HCT116 (cell line): Measurements from ENCODE around the gene ANKDD1A. TPM values are rescaled to one million over a fixed set of nuclear protein-coding genes. Genes with fewer than 3 reads are reported as not detected.

Experiments
- ATAC-seq: fragments of 200-7000 bp; cut with Tn5 transposase; 2 replicates; pipeline ENCODE4 v1.9.1; 2020; ENCODE audit warnings: mild to moderate bottlenecking, moderate library complexity
- BruUV-seq: library from RNA; stranded (reverse); fragments of 400-500 nt; replicated peaks from 2 replicates; lab custom pipeline; 2021; lab: Mats Ljungman, UMichigan
- CTCF ChIA-PET: fragments of 300-600 bp; sonication (Branson Sonifier 250); formaldehyde crosslinking; loops from one replicate; lab custom pipeline; 2021; ENCODE audit warnings: antibody characterized with exemption; lab: Charles Lee
- POLR2A ChIA-PET: fragments of 300-600, 350-600 bp; sonication (Branson Sonifier 250); formaldehyde crosslinking; loops from one replicate; lab custom pipeline; 2021; ENCODE audit warnings: antibody characterized with exemption; lab: Charles Lee
- RAD21 ChIA-PET, 2 experiments: fragments of 300-600 bp; sonication (Branson Sonifier 250); formaldehyde crosslinking; loops; one replicate each; lab custom pipeline; 2023; ENCODE audit warnings: low total read pairs in 2 of 2; ENCODE audit not compliant: uncharacterized antibody in 2 of 2, unreplicated experiment in 2 of 2, low non-redundant PET in 1 of 2; lab: Charles Lee
- DNase-seq: peaks from one replicate; pipeline ENCODE4 v3.0.0-alpha.2; 2010; ENCODE audit warnings: low read depth, low spot score
- H2AFZ ChIP-seq: fragments of 200-600 bp; shearing (Covaris generic), sonication (generic); 2 replicates; pipeline ENCODE4 v1.6.1; 2017; ENCODE audit warnings: low read depth, mixed run types, mixed read lengths, antibody characterized with exemption, low read length; ENCODE audit not compliant: poor library complexity, severe bottlenecking
- H3K27ac ChIP-seq: 2 replicates; pipeline ENCODE4 v1.5.1; 2012; ENCODE audit warnings: low read depth, low read length
- H3K27me3 ChIP-seq: fragments of 200-600 bp; sonication (generic); 2 replicates; pipeline ENCODE4 v1.6.1; 2016; ENCODE audit warnings: mixed run types, low read length, mixed read lengths; ENCODE audit not compliant: insufficient read depth
- H3K36me3 ChIP-seq, 2 experiments: fragments of 200-500 bp in 1 of 2; fragments of 200-600 bp in 1 of 2; sonication (Bioruptor generic) in 1 of 2; sonication (generic) in 1 of 2; 2 replicates each; pipeline versions ENCODE4 v1.5.1 to v1.6.1; 2014 to 2016; ENCODE audit warnings: low read length in 2 of 2, inconsistent platforms in 1 of 2, mixed read lengths in 1 of 2, mixed run types in 1 of 2; ENCODE audit not compliant: insufficient read depth in 2 of 2, control insufficient read depth in 1 of 2
- H3K4me1 ChIP-seq, 2 experiments: fragments of 200-600 bp in 1 of 2; sonication (generic) in 1 of 2; 2 replicates each; pipeline versions ENCODE4 v1.5.1 to v1.6.1; 2012 to 2017; ENCODE audit warnings: low read length in 2 of 2, inconsistent platforms in 1 of 2, mild to moderate bottlenecking in 1 of 2, mixed read lengths in 1 of 2, mixed run types in 1 of 2, moderate library complexity in 1 of 2; ENCODE audit not compliant: insufficient read depth in 2 of 2, control insufficient read depth in 1 of 2
- H3K4me2 ChIP-seq: fragments of 200-600 bp; sonication (generic); 2 replicates; pipeline ENCODE4 v1.6.1; 2017; ENCODE audit warnings: mixed run types, low read length, mixed read lengths
- H3K4me3 ChIP-seq, 2 experiments: fragments of 200-600 bp in 1 of 2; sonication (generic) in 1 of 2; replicated peaks in 1 of 2; 2 replicates each; pipeline ENCODE4 v1.5.1; 2011 to 2016; ENCODE audit warnings: low read length in 2 of 2, control low read depth in 1 of 2, low read depth in 1 of 2, mild to moderate bottlenecking in 1 of 2, mixed read lengths in 1 of 2, mixed run types in 1 of 2
- H3K79me2 ChIP-seq: fragments of 200-600 bp; sonication (generic); 2 replicates; pipeline ENCODE4 v1.6.1; 2017; ENCODE audit warnings: mild to moderate bottlenecking, mixed run types, low read length, moderate library complexity, mixed read lengths; ENCODE audit not compliant: insufficient read depth
- H3K9ac ChIP-seq: fragments of 200-600 bp; sonication (generic); 2 replicates; pipeline ENCODE4 v1.6.1; 2016; ENCODE audit warnings: low read length, mixed read lengths
- H3K9me2 ChIP-seq: fragments of 200-600 bp; sonication (generic), shearing (Covaris generic); 2 replicates; pipeline ENCODE4 v1.6.1; 2017; ENCODE audit warnings: mixed run types, mild to moderate bottlenecking, moderate library complexity; ENCODE audit not compliant: insufficient read depth
- H3K9me3 ChIP-seq, 2 experiments: fragments of 200-500 bp in 1 of 2; fragments of 200-600 bp in 1 of 2; sonication (Bioruptor generic) in 1 of 2; sonication (generic) in 1 of 2; 2 replicates each; pipeline ENCODE4 v1.6.1; 2014 to 2017; ENCODE audit warnings: low read length in 2 of 2, mixed read lengths in 2 of 2, inconsistent platforms in 1 of 2, low read depth in 1 of 2, mild to moderate bottlenecking in 1 of 2, mixed run types in 1 of 2, moderate library complexity in 1 of 2; ENCODE audit not compliant: control insufficient read depth in 1 of 2, insufficient read depth in 1 of 2
- H4K20me1 ChIP-seq: fragments of 200-600 bp; sonication (generic), shearing (Covaris generic); 2 replicates; pipeline ENCODE4 v1.6.1; 2017; ENCODE audit warnings: mixed run types, mild to moderate bottlenecking, moderate library complexity; ENCODE audit not compliant: insufficient read depth
- CBX3 ChIP-seq: IDR thresholded peaks from 2 replicates; pipeline ENCODE4 v1.6.1; 2012; ENCODE audit warnings: low read depth
- CEBPB ChIP-seq: IDR thresholded peaks from 2 replicates; pipeline ENCODE4 v1.6.1; 2012; ENCODE audit warnings: low read depth
- CTCF ChIP-seq, 3 experiments: fragments of 200-600 bp in 1 of 3; sonication (generic) in 1 of 3; IDR thresholded peaks in 2 of 3; conservative IDR thresholded peaks in 1 of 3; 2 replicates each; pipeline ENCODE4 v1.5.1; 2012 to 2017; ENCODE audit warnings: low read depth in 2 of 3, low read length in 2 of 3, antibody characterized with exemption in 1 of 3, borderline replicate concordance in 1 of 3, control low read depth in 1 of 3, mild to moderate bottlenecking in 1 of 3, mixed read lengths in 1 of 3, mixed run types in 1 of 3, moderate library complexity in 1 of 3; ENCODE audit not compliant: insufficient read depth in 1 of 3
- EGR1 ChIP-seq: IDR thresholded peaks from 2 replicates; pipeline ENCODE4 v1.6.1; 2012; ENCODE audit warnings: low read depth
- EZH2phosphoT487 ChIP-seq: fragments of 200-600 bp; IDR thresholded peaks from 2 replicates; pipeline ENCODE4 v1.6.1; 2018; ENCODE audit warnings: antibody characterized with exemption, borderline replicate concordance
- MAX ChIP-seq: IDR thresholded peaks from 2 replicates; pipeline ENCODE4 v1.6.1; 2012
- POLR2A ChIP-seq: IDR thresholded peaks from 2 replicates; pipeline ENCODE4 v1.7.0; 2011; ENCODE audit warnings: borderline replicate concordance; ENCODE audit not compliant: insufficient read depth, insufficient read length; ENCODE audit errors: extremely low read depth
- RAD21 ChIP-seq: IDR thresholded peaks from 2 replicates; pipeline ENCODE4 v1.6.1; 2012; ENCODE audit warnings: low read depth, mild to moderate bottlenecking
- ZFX ChIP-seq: fragments of 450-650 bp; IDR thresholded peaks from 2 replicates; pipeline ENCODE4 v1.6.1; 2017
- intact Hi-C: fragments of 100-400 bp; cut with micrococcal nuclease; formaldehyde crosslinking; loops from 2 replicates; pipeline ENCODE4 v1.10.0; 2022
- total RNA-seq: library from RNA; stranded (reverse); gene quantifications from one replicate; pipeline ENCODE4 v1.2.1, GENCODE V29; 2021; ENCODE audit not compliant: unreplicated experiment
- TF ChIP-seq, protein P1 (sequence below): IDR thresholded peaks from 2 replicates; pipeline ENCODE4 v1.6.1; 2012; ENCODE audit warnings: low read depth
- TF ChIP-seq, protein P2 (sequence below): IDR thresholded peaks from 2 replicates; pipeline ENCODE4 v1.6.1; 2011; ENCODE audit warnings: mild to moderate bottlenecking, low read length, moderate library complexity; ENCODE audit not compliant: insufficient replicate concordance; ENCODE audit errors: extremely low read depth

The ANKDD1A gene
- total RNA-seq, 1 experiment from 2014 or later: 8.1 TPM

- no TSS peak for BruUV-seq
- DNase-seq (no peak), ATAC-seq (no peak)
- no peaks in the 10 kb centered on the region for H4K20me1 ChIP-seq
- ChIA-PET POLR2A (no interaction called here), RAD21 (no interaction called here), CTCF (no interaction called here)
- intact Hi-C loops: no loop called here
- H3K9me3 ChIP-seq: no peaks in the 10 kb centered on the region
- TF ChIP-seq EGR1: no peak
- no peak for TF ChIP-seq EZH2phosphoT487
- TF ChIP-seq CTCF (IDR thresholded peaks at IDR 0.05 in 2 of 3, conservative IDR thresholded peaks at IDR 0.05 in 1 of 3; ENCODE audit: borderline replicate concordance in 1 of 3, insufficient read depth in 1 of 3, low read depth in 2 of 3, low read length in 2 of 3): no peak
- TF ChIP-seq CBX3: no peak
- TF ChIP-seq ZFX: no peak
- TF ChIP-seq, protein P1, sequence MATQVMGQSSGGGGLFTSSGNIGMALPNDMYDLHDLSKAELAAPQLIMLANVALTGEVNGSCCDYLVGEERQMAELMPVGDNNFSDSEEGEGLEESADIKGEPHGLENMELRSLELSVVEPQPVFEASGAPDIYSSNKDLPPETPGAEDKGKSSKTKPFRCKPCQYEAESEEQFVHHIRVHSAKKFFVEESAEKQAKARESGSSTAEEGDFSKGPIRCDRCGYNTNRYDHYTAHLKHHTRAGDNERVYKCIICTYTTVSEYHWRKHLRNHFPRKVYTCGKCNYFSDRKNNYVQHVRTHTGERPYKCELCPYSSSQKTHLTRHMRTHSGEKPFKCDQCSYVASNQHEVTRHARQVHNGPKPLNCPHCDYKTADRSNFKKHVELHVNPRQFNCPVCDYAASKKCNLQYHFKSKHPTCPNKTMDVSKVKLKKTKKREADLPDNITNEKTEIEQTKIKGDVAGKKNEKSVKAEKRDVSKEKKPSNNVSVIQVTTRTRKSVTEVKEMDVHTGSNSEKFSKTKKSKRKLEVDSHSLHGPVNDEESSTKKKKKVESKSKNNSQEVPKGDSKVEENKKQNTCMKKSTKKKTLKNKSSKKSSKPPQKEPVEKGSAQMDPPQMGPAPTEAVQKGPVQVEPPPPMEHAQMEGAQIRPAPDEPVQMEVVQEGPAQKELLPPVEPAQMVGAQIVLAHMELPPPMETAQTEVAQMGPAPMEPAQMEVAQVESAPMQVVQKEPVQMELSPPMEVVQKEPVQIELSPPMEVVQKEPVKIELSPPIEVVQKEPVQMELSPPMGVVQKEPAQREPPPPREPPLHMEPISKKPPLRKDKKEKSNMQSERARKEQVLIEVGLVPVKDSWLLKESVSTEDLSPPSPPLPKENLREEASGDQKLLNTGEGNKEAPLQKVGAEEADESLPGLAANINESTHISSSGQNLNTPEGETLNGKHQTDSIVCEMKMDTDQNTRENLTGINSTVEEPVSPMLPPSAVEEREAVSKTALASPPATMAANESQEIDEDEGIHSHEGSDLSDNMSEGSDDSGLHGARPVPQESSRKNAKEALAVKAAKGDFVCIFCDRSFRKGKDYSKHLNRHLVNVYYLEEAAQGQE: no peak
- TF ChIP-seq, protein P2, sequence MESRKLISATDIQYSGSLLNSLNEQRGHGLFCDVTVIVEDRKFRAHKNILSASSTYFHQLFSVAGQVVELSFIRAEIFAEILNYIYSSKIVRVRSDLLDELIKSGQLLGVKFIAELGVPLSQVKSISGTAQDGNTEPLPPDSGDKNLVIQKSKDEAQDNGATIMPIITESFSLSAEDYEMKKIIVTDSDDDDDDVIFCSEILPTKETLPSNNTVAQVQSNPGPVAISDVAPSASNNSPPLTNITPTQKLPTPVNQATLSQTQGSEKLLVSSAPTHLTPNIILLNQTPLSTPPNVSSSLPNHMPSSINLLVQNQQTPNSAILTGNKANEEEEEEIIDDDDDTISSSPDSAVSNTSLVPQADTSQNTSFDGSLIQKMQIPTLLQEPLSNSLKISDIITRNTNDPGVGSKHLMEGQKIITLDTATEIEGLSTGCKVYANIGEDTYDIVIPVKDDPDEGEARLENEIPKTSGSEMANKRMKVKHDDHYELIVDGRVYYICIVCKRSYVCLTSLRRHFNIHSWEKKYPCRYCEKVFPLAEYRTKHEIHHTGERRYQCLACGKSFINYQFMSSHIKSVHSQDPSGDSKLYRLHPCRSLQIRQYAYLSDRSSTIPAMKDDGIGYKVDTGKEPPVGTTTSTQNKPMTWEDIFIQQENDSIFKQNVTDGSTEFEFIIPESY: no peak
- TF ChIP-seq POLR2A: no peak
- no peak for TF ChIP-seq RAD21
- no peak for TF ChIP-seq CEBPB
- no peak for TF ChIP-seq MAX
- no peak overlapping the region for H3K27ac ChIP-seq
- H3K9me2 ChIP-seq: no peaks in the 10 kb centered on the region
- no peak overlapping the region for H3K4me3 ChIP-seq
- H3K9ac ChIP-seq: no peak overlapping the region
- no peaks in the 10 kb centered on the region for H3K4me1 ChIP-seq
- no peak overlapping the region for H3K4me2 ChIP-seq
- peaks cover 37 to 59% of the 10 kb centered on the region in 2 experiments for H3K36me3 ChIP-seq
- no peak overlapping the region for H2AFZ ChIP-seq
- H3K79me2 ChIP-seq: no peaks in the 10 kb centered on the region
- no peaks in the 10 kb centered on the region for H3K27me3 ChIP-seq
These were observed 48.5 kb downstream of the ANKDD1A start for GRCh38 chr15:64960153-64960552.
